Neural crest cell (in vitro differentiated cells): ENCODE data around the gene ZFYVE19. TPM values are rescaled to one million over a fixed set of nuclear protein-coding genes. Genes with fewer than 3 reads are reported as not detected.

ENCODE experiments used
- DNase-seq: peaks from one replicate; pipeline ENCODE4 v3.0.0; 2021; ENCODE audit warnings: low read depth, mixed read lengths, low spot score
- H3K27ac Mint-ChIP-seq: one replicate; pipeline ENCODE4 v1.8.0; 2021; ENCODE audit warnings: mild to moderate bottlenecking, mixed read lengths; ENCODE audit not compliant: unreplicated experiment
- H3K27me3 Mint-ChIP-seq: 2 replicates; pipeline ENCODE4 v1.8.0; 2021; ENCODE audit warnings: low read depth, mild to moderate bottlenecking, mixed read lengths
- H3K36me3 Mint-ChIP-seq: 2 replicates; pipeline ENCODE4 v1.8.0; 2021; ENCODE audit warnings: low read depth, mild to moderate bottlenecking, mixed read lengths
- H3K4me1 Mint-ChIP-seq: 2 replicates; pipeline ENCODE4 v1.8.0; 2021; ENCODE audit warnings: mixed read lengths
- H3K4me3 Mint-ChIP-seq: one replicate; pipeline ENCODE4 v1.8.0; 2021; ENCODE audit warnings: mild to moderate bottlenecking, mixed read lengths
- H3K9me3 Mint-ChIP-seq: 2 replicates; pipeline ENCODE4 v1.8.0; 2021; ENCODE audit warnings: mixed read lengths
- CTCF ChIP-seq: fragments of 200-600 bp; sonication (generic); conservative IDR thresholded peaks from 2 replicates; pipeline ENCODE4 v1.5.0; 2021; ENCODE audit warnings: antibody characterized with exemption, mild to moderate bottlenecking
- total RNA-seq: library from RNA; stranded (reverse); gene quantifications from 2 replicates; pipeline ENCODE4 v1.2.1, GENCODE V29; 2021

The ZFYVE19 gene
- total RNA-seq, 1 donor from 2014 or later = 24.2 TPM

GRCh38 chr15:40796512-40796911, 10.4 kb upstream of the ZFYVE19 start:
- H3K9me3 Mint-ChIP-seq = no peaks in the 10 kb centered on the region
- no peak for TF ChIP-seq CTCF
- H3K36me3 Mint-ChIP-seq = peaks cover 2% of the 10 kb centered on the region
- peaks cover 25% of the 10 kb centered on the region for H3K4me1 Mint-ChIP-seq
- DNase-seq = no peak
- no peak overlapping the region for H3K4me3 Mint-ChIP-seq
- H3K27ac Mint-ChIP-seq = peak overlapping the region; percentile 41
- no peaks in the 10 kb centered on the region for H3K27me3 Mint-ChIP-seq

GRCh38 chr15:40799523-40799922, 7.4 kb upstream of the ZFYVE19 start:
- no peaks in the 10 kb centered on the region for H3K27me3 Mint-ChIP-seq
- H3K36me3 Mint-ChIP-seq = peaks cover 3% of the 10 kb centered on the region
- H3K4me3 Mint-ChIP-seq = no peak overlapping the region
- no peaks in the 10 kb centered on the region for H3K9me3 Mint-ChIP-seq
- peaks cover 29% of the 10 kb centered on the region for H3K4me1 Mint-ChIP-seq
- peak overlapping the region; percentile 28 for H3K27ac Mint-ChIP-seq
- no peak for TF ChIP-seq CTCF
- no peak for DNase-seq

GRCh38 chr15:40803076-40803475, 3.8 kb upstream of the ZFYVE19 start:
- DNase-seq = no peak
- TF ChIP-seq CTCF = no peak
- peaks cover 37% of the 10 kb centered on the region for H3K4me1 Mint-ChIP-seq
- H3K27me3 Mint-ChIP-seq = no peaks in the 10 kb centered on the region
- peaks cover 3% of the 10 kb centered on the region for H3K36me3 Mint-ChIP-seq
- no peaks in the 10 kb centered on the region for H3K9me3 Mint-ChIP-seq
- H3K27ac Mint-ChIP-seq = no peak overlapping the region
- peak overlapping the region; percentile 1 for H3K4me3 Mint-ChIP-seq

- Mint-ChIP-seq H3K9me3 (no peaks in the 10 kb centered on the region), H3K4me1 (peaks cover 37% of the 10 kb centered on the region), H3K4me3 (peak overlapping the region; percentile 1), H3K36me3 (peaks cover 3% of the 10 kb centered on the region), H3K27ac (no peak overlapping the region), H3K27me3 (no peaks in the 10 kb centered on the region)
- TF ChIP-seq CTCF = no peak
- DNase-seq = no peak
Measured at GRCh38 chr15:40803688-40804087, 3.2 kb upstream of the ZFYVE19 start.

- Mint-ChIP-seq H3K4me1 (peaks cover 26% of the 10 kb centered on the region), H3K9me3 (no peaks in the 10 kb centered on the region), H3K27me3 (no peaks in the 10 kb centered on the region)
Measured at GRCh38 chr15:40806672-40807027, 239 bp upstream of the ZFYVE19 start.

More at GRCh38 chr15:40806672-40807027, 239 bp upstream of the ZFYVE19 start:
- peak overlapping the region; percentile 93 for H3K4me3 Mint-ChIP-seq
- peaks cover 2% of the 10 kb centered on the region for H3K36me3 Mint-ChIP-seq
- TF ChIP-seq CTCF = no peak
- DNase-seq = no peak
- H3K27ac Mint-ChIP-seq = peak overlapping the region; percentile 97
